Measurements from ENCODE around the gene PVALEF. TPM values are rescaled to one million over a fixed set of nuclear protein-coding genes. Genes with fewer than 3 reads are reported as not detected.

The PVALEF gene
- not detected for polyA plus RNA-seq (2012; ENCODE audit: low read depth, missing spikeins)

DNA sequence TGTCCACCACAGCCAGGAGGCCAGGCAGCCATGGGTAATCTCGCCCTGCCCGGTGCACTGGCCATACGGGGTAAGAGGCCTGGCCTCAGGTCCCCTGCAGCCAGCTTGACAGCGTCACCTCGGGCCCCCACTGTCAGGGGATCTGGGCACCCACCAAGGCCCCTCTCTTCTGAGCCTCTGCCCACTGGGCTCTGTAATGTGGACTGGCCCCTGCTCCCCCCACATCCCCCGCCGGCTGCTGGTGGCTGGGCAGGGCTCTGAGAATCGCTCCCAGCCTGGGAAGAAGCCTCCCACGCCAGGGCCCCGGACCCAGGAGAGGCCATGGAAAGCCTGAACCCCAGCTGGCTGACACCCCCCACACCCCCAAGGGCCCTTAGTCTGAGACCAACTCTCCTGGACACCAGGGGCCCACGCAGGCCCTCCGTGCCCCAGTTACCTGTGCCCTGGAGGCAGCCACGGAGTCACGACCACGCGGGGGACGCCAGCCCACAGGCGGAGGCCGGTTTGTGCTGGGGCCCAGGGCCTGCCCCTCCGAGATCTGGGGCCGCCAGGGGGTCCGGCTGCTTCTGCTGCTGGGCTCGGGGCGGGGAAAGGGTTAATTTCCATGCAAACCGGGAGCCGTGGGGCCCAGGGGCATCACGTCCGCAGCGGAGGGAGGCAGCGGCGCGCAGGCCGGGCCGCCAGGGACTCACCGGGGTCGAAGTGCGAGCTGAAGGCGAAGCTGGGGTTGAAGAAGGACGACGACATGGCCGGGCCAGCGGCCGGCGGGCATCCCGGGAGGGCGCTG is at the start of gene PVALEF:
PVALEF (plus strand) TSS at position 262 of the 787 bp plus-strand sequence. CDS start 15,720 bp downstream, outside the sequence.
- DNase-seq (ENCODE audit: insufficient read length, low spot score) (no peak), FAIRE-seq (no peak)
- no peak for TF ChIP-seq PAX5 (IDR thresholded peaks at IDR 0.05; ENCODE audit: insufficient read depth, low read length, severe bottlenecking)
- no peak for TF ChIP-seq POLR2A (IDR thresholded peaks at IDR 0.05; ENCODE audit: low read depth, low read length)

DNA sequence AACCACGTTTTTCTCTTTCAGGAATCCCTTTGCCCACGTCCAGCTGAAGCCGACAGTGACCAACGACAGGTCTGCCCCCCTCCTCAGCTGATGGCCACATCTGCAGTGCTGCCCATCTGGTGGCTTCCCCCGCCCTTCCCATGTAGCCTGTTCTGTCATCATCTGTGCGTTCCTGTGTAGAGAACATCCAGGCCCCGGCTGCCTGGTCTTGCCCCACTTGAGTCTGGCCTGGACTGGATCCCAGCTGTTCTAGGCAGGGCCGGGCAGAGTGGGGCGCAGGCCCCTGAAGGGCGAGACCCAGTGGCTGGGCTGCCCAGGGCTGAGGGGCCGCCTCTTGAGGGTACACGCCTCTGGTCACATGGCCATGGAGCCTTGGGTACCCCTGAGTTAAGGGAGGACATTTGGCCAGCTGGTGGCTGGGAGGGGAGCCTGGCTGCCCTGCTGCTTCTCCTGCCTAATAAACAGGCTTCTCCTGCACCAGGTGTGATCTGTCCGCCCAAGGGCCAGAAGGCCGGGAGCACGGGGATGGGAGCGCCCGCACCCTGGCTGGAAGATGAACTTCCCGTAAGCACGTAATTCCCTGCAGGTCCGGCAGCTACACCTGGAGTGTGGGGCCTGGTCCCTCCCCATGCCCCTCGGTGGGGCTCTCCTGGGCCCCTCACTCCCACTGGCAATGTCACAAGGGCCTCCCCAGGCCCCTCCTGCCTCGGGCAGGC is 49.4 kb upstream of the PVALEF start:
- TF ChIP-seq POLR2A (IDR thresholded peaks at IDR 0.05; ENCODE audit: low read depth, low read length): no peak
- TF ChIP-seq TAF1 (IDR thresholded peaks at IDR 0.05; ENCODE audit: low read depth, low read length): no peak
- TF ChIP-seq POU2F2 (IDR thresholded peaks at IDR 0.05; ENCODE audit: low read depth, low read length): no peak
- TF ChIP-seq POLR2AphosphoS5 (IDR thresholded peaks at IDR 0.05; ENCODE audit: low read depth, low read length): no peak
- TF ChIP-seq SPI1 (IDR thresholded peaks at IDR 0.05; ENCODE audit: low read depth, low read length): no peak
- TF ChIP-seq PAX5 (IDR thresholded peaks at IDR 0.05; ENCODE audit: insufficient read depth, low read length, severe bottlenecking): no peak
- FAIRE-seq (no peak), DNase-seq (ENCODE audit: insufficient read length, low spot score) (no peak)

DNA sequence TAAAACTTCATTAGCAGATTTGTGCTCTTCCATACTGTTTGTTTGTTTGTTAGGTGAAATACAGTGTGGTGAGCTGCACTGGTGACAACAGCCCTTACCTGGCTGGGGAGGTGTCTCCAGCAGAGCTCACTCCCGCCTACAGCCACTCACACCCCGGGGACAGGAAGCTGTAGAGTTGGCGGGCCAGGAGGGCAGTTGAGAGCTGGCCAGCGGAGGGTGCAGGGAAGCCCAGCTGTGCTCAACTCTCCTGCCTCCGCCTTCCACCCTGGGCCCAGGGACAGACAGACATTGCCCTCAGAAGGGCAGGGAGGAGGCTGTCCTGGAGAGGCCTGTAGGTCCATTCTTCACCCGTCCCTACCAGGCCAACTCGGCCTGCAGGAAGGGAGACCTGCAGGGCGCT is 48.6 kb upstream of the PVALEF start:
- no peak for FAIRE-seq
- TF ChIP-seq POU2F2 (IDR thresholded peaks at IDR 0.05; ENCODE audit: low read depth, low read length) (no peak), SPI1 (IDR thresholded peaks at IDR 0.05; ENCODE audit: low read depth, low read length) (no peak), POLR2A (IDR thresholded peaks at IDR 0.05; ENCODE audit: low read depth, low read length) (no peak), PAX5 (IDR thresholded peaks at IDR 0.05; ENCODE audit: insufficient read depth, low read length, severe bottlenecking) (no peak), TAF1 (IDR thresholded peaks at IDR 0.05; ENCODE audit: low read depth, low read length) (no peak), POLR2AphosphoS5 (IDR thresholded peaks at IDR 0.05; ENCODE audit: low read depth, low read length) (no peak)
- DNase-seq (ENCODE audit: insufficient read length, low spot score): no peak

DNA sequence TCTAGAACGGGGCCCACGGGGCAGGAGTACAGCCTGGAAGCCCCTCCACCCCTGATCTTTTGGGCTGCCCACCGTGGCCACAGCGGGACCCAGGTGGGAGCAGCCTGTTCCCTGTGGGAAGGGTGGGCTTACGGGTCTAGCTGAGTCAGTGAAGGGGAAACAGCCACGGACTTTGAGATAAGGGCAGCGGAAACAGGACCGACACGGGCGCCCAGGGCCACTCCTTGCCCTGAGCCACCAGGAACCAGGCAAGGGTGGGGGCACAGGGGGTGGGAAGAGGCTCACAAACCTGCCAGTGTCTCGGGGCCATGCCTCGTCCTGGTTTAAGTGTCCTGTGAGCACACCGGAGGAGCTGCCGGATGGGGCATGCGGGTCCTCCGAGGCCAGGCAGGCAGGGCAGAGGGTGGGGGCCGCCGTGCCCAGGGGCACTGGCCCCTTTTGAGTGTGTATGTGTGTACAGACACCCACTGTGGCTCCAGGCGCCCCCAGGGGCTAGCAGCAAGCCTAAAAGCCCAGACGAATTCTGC is 47.6 kb upstream of the PVALEF start:
- FAIRE-seq (no peak), DNase-seq (ENCODE audit: insufficient read length, low spot score) (no peak)
- no peak for TF ChIP-seq SPI1 (IDR thresholded peaks at IDR 0.05; ENCODE audit: low read depth, low read length)
- TF ChIP-seq POLR2A (IDR thresholded peaks at IDR 0.05; ENCODE audit: low read depth, low read length): no peak
- no peak for TF ChIP-seq POU2F2 (IDR thresholded peaks at IDR 0.05; ENCODE audit: low read depth, low read length)
- TF ChIP-seq TAF1 (IDR thresholded peaks at IDR 0.05; ENCODE audit: low read depth, low read length): no peak
- TF ChIP-seq POLR2AphosphoS5 (IDR thresholded peaks at IDR 0.05; ENCODE audit: low read depth, low read length): no peak
- no peak for TF ChIP-seq PAX5 (IDR thresholded peaks at IDR 0.05; ENCODE audit: insufficient read depth, low read length, severe bottlenecking)

DNA sequence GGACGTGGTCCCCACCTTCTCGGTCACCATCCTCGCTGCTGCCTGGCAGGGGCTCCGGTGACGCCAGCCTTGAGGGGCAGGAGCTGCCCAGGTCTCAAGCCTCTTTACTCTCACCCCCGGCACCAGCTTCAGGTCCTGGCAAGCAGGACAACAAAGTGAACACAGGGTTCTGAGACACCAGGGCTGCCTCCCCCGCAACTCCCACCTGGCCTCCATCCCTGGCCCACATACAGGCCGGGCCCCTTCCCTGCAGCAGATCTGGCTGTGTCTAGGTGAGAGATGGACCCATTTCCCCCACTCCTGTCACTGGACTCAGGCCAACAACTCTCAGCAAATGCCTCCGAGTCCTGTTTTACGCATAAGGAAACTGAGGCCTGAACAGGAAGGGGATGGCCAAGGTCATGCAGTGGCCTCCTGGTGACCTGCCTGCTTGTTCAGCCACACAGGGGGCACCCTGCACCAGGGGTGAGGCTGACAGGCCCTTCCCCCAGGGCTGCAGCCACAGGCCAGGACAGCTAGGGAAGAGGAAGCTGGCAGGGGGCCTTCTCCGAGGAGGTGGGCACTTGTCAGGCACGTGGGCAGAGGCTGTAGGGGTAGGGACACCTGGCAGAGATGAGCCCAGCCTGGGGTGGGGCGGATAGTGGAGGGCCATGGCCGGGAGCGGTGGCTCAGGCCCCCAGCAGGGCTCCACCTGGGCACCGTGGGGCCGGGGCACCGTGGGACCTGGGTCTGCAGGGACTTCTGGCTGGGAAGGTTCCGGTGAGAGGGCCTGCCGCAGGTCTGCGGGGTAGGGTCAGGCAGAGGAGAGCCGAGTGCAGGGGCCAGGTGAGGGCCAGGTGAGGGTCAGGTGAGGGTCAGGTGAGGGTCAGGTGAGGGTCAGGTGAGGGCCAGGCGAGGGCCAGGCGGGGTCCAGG is 46.7 kb upstream of the PVALEF start:
- no peak for FAIRE-seq
- DNase-seq (ENCODE audit: insufficient read length, low spot score): no peak
- TF ChIP-seq TAF1 (IDR thresholded peaks at IDR 0.05; ENCODE audit: low read depth, low read length) (no peak), POLR2A (IDR thresholded peaks at IDR 0.05; ENCODE audit: low read depth, low read length) (no peak), SPI1 (IDR thresholded peaks at IDR 0.05; ENCODE audit: low read depth, low read length) (no peak), PAX5 (IDR thresholded peaks at IDR 0.05; ENCODE audit: insufficient read depth, low read length, severe bottlenecking) (no peak), POU2F2 (IDR thresholded peaks at IDR 0.05; ENCODE audit: low read depth, low read length) (no peak), POLR2AphosphoS5 (IDR thresholded peaks at IDR 0.05; ENCODE audit: low read depth, low read length) (no peak)

DNA sequence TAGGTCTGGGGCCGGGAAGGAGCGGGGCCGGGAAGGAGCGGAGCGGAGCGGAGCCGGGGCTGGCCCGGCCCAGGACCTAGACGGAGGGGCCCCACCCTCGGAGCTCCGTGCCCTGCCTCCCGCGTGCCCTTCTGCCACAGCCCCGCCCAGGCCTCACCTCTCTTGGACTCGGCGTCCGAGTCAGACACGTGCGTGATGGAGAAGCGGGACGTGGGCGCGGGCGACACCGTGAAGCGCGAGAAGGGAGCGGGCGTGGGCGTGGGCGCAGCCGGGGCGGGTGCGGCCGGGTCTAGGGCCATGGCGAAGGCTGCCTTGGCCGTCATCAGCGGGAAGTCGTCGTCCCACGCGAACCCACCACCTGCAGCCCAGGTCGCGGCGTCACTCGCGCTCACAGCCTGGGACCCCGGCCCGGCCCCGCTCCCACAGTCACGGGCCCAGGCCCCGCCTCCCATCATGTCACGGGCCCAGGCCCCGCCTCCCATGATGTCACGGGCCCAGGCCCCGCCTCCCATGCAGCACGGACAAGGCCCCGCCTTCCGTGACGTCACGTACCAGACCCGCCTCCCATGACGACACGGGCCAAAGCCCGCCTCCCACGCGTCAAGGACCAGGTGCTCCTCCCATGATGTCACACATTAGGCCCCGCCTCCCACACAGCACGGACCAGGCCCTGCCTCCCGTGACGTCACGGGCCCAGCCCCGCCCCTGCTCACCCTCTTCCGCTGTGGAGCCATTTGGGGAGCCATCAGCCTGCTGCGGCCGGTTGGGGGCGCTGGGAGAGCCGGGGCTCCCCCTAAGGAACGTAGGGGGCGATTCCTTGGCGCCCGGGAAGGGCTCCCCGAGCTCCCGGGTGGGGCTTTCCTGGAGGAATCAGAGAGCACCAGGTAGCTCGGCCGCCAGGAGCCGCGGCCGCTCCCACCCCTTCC is 45.8 kb upstream of the PVALEF start:
- no peak for TF ChIP-seq POU2F2 (IDR thresholded peaks at IDR 0.05; ENCODE audit: low read depth, low read length)
- TF ChIP-seq POLR2A (IDR thresholded peaks at IDR 0.05; ENCODE audit: low read depth, low read length): no peak
- TF ChIP-seq TAF1 (IDR thresholded peaks at IDR 0.05; ENCODE audit: low read depth, low read length): no peak
- TF ChIP-seq PAX5 (IDR thresholded peaks at IDR 0.05; ENCODE audit: insufficient read depth, low read length, severe bottlenecking): no peak
- no peak for TF ChIP-seq SPI1 (IDR thresholded peaks at IDR 0.05; ENCODE audit: low read depth, low read length)
- TF ChIP-seq POLR2AphosphoS5 (IDR thresholded peaks at IDR 0.05; ENCODE audit: low read depth, low read length): no peak
- DNase-seq (ENCODE audit: insufficient read length, low spot score): peak; percentile 90
- peak; percentile 87 for FAIRE-seq

DNA sequence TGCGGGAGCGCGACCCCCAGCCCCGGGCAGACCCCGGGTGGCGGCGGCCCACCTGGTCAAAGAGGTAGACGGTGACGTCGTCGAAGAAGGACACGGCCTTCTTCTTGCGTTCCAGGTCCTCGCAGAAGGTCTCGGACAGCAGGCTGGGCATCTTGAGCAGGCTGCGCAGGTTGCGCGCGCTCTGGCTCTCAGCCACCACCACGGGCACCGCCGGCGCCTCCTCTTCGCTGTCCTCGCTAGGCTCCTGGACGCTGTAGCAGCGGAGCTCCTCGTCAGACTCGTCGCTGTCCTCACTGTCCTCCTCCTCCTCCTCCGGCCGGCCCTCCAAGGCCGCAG is 45.2 kb upstream of the PVALEF start:
- FAIRE-seq (no peak), DNase-seq (ENCODE audit: insufficient read length, low spot score) (no peak)
- TF ChIP-seq SPI1 (IDR thresholded peaks at IDR 0.05; ENCODE audit: low read depth, low read length): no peak
- TF ChIP-seq POU2F2 (IDR thresholded peaks at IDR 0.05; ENCODE audit: low read depth, low read length): no peak
- TF ChIP-seq PAX5 (IDR thresholded peaks at IDR 0.05; ENCODE audit: insufficient read depth, low read length, severe bottlenecking): no peak
- TF ChIP-seq POLR2A (IDR thresholded peaks at IDR 0.05; ENCODE audit: low read depth, low read length): no peak
- no peak for TF ChIP-seq POLR2AphosphoS5 (IDR thresholded peaks at IDR 0.05; ENCODE audit: low read depth, low read length)
- TF ChIP-seq TAF1 (IDR thresholded peaks at IDR 0.05; ENCODE audit: low read depth, low read length): no peak

Data from GM12891 (cell line).